ENCODE results near the gene ADGB.
A peak's percentile ranks its signal among the peaks of the same experiment; 100 is the strongest.
"Not testable (repeated sequence)": the region's sequence is repeated elsewhere in the genome, so short reads cannot be mapped to it uniquely, and the experiment has no call there.

ADGB gene

GRCh38 chr6:146819596-146820320 is 221.0 kb downstream of the ADGB start:
- no peak for DNase-seq (ENCODE audit: low spot score)

DNA sequence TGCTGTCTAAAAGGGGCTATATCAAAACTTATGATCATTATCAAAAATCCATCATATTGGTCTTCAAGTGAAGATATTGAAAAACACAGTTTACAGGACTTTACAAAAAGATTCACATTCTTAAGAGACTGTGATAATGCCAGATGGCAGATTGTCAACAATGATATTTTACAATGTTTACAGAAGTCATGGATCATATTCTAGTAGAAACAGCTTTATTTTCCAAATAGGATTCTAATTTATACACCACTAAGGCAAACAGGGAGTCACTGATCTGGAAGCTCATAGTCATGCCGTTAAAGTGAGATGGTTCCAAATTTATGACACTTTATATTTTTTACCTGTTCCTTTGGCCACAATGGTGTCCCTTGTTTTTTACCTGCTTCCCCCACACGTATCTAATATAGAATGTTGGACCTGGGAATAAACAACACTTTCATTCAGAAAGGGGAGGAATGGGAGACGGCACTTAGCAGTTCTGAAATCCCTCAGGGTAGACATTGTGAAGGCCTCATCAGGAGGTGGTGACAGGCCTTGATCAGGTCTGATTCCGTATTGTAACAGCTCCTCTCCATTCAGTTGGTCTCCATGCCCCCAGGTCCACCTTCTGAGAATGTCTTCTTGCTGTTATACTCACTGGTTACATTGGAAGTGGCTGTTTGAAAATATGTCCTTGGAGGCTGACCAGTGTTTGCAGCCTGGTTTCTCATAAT is 228.6 kb downstream of the ADGB start:
- no peak for DNase-seq (ENCODE audit: low spot score)

DNA sequence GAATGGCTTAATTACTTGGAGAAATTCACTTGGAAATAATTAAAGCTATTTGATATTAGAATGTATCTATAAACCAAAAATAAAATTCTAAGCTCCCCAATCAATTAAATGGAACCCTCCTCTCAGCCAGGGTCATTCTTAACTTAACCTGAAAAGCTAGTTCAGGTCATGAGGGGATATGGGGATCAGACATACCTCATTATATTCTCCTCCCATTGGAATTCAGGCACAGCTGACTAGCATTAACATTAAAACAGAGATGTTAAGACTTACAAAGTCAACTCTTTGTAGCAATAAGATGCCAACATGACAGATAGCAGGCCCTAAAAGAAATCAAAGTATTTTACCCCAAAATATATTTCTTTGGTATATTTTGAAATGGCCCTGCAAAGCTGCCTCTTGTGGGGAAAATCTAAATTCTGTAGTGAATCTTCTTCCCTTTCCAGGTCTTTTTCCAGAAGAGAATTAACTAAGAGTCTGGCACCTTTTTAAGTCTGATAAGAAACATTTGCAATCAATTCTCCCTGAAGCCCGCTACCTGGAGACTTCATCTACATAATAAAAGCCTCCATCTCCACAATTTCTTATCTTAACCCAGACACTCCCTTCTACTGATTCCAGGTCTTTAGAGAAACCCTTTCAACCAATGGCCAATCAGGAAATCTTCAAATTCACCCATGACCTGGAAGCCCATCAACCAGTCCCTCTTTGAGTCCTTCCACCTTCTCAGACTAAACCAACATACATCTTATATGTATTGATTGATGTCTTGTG is 231.2 kb downstream of the ADGB start:
- no peak for DNase-seq (ENCODE audit: low spot score)

DNA sequence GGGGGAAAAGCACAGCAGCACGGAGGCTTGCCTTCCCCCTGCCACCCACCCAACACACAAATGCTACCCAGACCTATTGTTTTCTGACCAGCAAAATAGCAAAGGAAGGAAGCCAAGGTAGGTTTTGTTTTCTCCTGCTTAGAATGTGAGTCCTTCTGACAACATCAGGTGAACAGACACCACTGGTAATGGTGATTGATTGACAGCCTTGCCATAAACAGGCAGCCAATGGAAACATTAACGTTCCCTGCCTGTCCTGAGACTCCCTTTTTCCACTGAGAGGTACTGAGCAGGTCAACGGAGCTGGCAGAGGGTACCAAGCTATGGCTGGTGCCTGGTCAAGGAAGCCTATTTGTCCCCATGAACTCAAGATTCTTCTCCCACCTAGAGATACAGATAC is 234.4 kb downstream of the ADGB start:
- no peak for DNase-seq (ENCODE audit: low spot score)

- no peak for DNase-seq (ENCODE audit: low spot score)
Measured at GRCh38 chr6:146840216-146840615, 241.4 kb downstream of the ADGB start.

DNA sequence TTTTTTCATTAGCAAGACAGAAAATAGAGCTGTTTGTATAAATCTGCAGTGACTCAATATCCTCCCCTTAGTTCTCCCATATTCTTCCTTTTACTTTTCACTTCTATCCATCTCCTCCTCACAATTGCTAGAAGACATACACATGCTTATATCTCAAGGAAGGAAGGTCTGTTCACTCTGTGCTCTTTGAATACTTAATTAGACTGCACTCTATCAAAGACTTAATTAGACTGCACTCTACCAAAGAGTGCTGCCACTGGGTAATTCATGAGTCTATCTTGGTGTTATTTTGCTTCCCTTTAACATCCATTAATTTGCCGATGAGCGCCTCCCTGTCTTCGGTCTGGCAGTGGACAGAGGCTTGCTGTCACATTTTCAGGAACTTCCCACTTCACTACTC is 241.9 kb downstream of the ADGB start:
- no peak for DNase-seq (ENCODE audit: low spot score)

- no peak for DNase-seq (ENCODE audit: low spot score)
Measured at GRCh38 chr6:146847426-146847825, 248.7 kb downstream of the ADGB start.

GRCh38 chr6:146850238-146850896 is 251.6 kb downstream of the ADGB start:
- DNase-seq (ENCODE audit: low spot score), result no peak

GRCh38 chr6:146850981-146851380 is 252.2 kb downstream of the ADGB start:
- DNase-seq (ENCODE audit: low spot score), result no peak

- DNase-seq (ENCODE audit: low spot score), result no peak
Measured at GRCh38 chr6:146851837-146852236, 253.1 kb downstream of the ADGB start.

DNA sequence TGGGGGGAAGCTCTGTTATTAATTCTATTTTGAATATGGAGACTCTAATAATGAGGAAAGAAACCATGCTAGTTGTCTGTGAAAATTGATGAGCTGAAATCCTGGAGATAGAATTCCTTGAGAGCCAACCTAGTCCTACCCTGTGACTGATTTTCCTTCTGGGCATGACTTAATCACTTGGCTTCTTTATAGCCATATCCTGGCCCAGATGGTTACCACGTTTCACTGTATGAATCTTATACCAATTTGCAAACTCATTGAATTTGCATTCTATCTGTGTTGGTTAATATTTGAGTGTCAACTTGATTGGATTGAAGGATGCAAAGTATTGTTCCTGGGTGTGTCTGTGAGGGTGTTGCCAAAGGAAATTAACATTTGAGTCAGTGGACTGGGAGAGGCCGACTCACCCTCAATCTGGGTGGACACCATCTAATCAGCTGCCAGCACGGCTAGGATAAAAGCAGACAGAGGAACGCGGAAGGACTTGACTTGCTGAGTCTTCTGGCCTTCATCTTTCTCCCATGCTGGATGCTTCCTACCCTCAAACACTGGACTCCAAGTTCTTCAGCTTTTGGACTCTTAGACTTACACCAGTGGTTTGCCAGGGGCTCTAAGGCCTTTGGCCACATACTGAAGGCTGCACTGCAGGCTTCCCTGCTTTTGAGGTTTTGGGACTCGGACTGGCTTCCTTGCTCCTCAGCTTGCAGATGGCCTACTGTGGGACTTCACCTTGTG is 255.9 kb downstream of the ADGB start:
- DNase-seq (ENCODE audit: low spot score), result not testable (repeated sequence)

- no peak for DNase-seq (ENCODE audit: low spot score)
Measured at GRCh38 chr6:146855889-146856288, 257.1 kb downstream of the ADGB start.

- no peak for DNase-seq (ENCODE audit: low spot score)
Measured at GRCh38 chr6:146856296-146856695, 257.5 kb downstream of the ADGB start.

- peak; percentile 47 for DNase-seq (ENCODE audit: low spot score)
Measured at GRCh38 chr6:146857180-146857979, 258.6 kb downstream of the ADGB start.

DNA sequence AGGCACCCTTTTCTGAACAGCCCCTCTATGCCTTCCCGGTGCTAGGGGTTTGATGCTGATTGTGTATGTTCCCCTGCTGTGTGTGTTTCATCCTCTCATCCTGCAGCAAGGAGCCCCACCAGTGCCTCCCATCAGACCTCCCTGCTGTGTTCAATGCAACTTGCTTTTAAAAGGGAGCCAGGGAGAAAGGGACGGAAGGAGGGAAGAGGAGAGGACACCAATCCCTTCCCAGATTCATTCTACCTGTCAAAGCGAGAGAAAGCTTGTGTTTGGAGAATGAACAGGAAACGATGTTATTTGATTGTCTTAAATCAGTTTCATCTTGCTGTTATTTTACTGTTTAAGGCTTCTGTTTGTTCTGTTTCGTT is 259.2 kb downstream of the ADGB start:
- no peak for DNase-seq (ENCODE audit: low spot score)

- no peak for DNase-seq (ENCODE audit: low spot score)
Measured at GRCh38 chr6:146859206-146859605, 260.4 kb downstream of the ADGB start.

DNA sequence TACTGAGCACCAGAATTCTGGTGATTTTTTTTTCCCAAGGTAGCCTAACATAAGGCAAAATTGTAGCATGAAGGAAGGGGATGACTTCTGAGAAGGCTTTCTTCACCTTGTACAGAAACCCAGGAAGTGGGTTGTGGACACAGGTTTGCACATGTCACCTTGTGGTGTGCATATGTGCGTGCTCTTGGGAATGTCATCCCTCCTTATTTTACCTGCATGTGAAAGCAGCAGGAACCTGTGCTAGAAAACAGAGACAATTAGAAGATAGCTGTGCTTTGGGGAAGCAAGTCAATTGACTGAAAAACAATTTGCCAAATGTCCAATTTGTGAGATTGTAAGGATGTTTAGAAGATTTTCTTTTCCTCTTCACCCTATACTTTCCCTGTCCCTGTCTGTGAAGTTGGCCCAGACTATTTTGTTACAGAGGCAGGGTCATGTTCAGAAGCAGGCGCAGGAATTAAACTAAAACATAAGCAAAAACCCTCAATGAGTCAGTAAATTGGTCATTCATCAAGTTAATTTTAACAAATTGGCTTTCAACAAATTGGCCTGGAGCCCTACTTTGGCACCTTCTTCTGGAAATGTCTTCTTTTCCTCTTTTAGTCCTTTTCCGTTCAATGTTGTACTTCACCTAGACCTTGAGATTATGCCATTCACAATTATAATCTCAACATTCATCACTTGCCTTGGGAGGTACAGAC is 261.2 kb downstream of the ADGB start:
- DNase-seq (ENCODE audit: low spot score), result no peak

- DNase-seq (ENCODE audit: low spot score), result no peak
Measured at GRCh38 chr6:146860583-146860982, 261.8 kb downstream of the ADGB start.

DNA sequence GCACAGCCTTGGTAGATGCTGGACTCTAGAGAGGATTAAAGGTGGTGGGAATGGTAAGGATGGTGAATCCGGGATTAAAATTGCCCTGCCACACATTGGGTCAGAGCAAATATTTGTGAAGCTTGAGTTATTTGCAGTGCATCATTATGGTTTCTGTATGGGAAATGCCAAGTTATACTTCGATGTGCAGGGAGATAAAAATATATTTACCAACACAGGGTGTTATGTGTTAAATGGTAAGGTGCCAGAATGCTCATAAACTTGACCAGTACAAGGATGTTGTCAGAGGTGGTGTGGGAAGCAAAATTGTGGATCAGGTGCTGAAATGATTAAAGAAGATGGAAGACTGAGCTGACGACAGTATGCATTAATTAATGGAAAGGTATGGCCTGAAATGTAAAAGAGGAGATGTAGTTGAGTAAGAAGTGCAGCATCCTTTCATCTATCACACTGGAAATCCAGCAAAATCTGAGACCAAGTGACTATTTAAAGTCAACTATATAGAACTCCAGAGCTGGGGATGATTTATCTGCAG is 262.3 kb downstream of the ADGB start:
- no peak for DNase-seq (ENCODE audit: low spot score)

- no peak for DNase-seq (ENCODE audit: low spot score)
Measured at GRCh38 chr6:146861716-146862115, 262.9 kb downstream of the ADGB start.

Measured in HuH-7.5 (cell line).